Cardiac ventricle fibroblast (primary cell): ENCODE data around the gene PSD. TPM values are rescaled to one million over a fixed set of nuclear protein-coding genes. Genes with fewer than 3 reads are reported as not detected.

ENCODE experiments used
- total RNA-seq: library from RNA; depleted of rRNA; stranded (reverse); fragments of >200 nt; gene quantifications from 2 replicates; pipeline ENCODE4 v1.2.3, GENCODE V29; 2015

PSD gene
- 19.5 and 19.7 TPM in 2 replicates for total RNA-seq

GRCh38 chr10:102418622-102419268, at the start of gene PSD:
TSS of gene PSD (minus strand) at chr10:102418785. CDS start at chr10:102417038, 1,747 bp downstream.

GRCh38 chr10:102451105-102451969, 32.8 kb upstream of the PSD start, which contains the start of gene C10orf95:
TSS of gene C10orf95 (minus strand) at chr10:102451543. CDS start at chr10:102451093, 450 bp downstream.

GRCh38 chr10:102432162-102432950, 13.8 kb upstream of the PSD start, which contains the start of gene CUEDC2:
TSS of gene CUEDC2 (minus strand) at chr10:102432574. CDS start at chr10:102425188, 7,386 bp downstream.

GRCh38 chr10:102420714-102421506, 2.3 kb upstream of the PSD start, which contains the start of gene FBXL15:
TSS of gene FBXL15 (plus strand) at chr10:102420836. CDS start at chr10:102421130, 294 bp downstream.

GRCh38 chr10:102395400-102396316, 22.9 kb downstream of the PSD start, which contains the start of gene NFKB2:
TSS of gene NFKB2 (plus strand) at chr10:102395705. CDS start at chr10:102395960, 255 bp downstream.

Other genes starting within 250 kb of the PSD start
- 0.24 and 3.4 TPM in 2 replicates for gene ELOVL3, start 192.5 kb downstream of the PSD start, total RNA-seq
- 0.15 and 0.69 TPM in 2 replicates for gene PITX3, start 177.3 kb downstream of the PSD start, total RNA-seq
- 43.0 and 46.9 TPM in 2 replicates for gene GBF1, start 173.3 kb downstream of the PSD start, total RNA-seq
- 18.5 and 23.3 TPM in 2 replicates for gene NFKB2, start 23.1 kb downstream of the PSD start, total RNA-seq
- 14.0 and 16.9 TPM in 2 replicates for gene FBXL15, start 2.1 kb upstream of the PSD start, total RNA-seq
- gene CUEDC2, start 13.8 kb upstream of the PSD start, total RNA-seq = 73.0 and 77.3 TPM in 2 replicates
- gene C10orf95, start 32.8 kb upstream of the PSD start, total RNA-seq = not detected in 2 replicates
- gene ACTR1A, start 83.9 kb upstream of the PSD start, total RNA-seq = 69.9 and 73.5 TPM in 2 replicates
- 15.1 and 16.8 TPM in 2 replicates for gene SUFU, start 85.2 kb upstream of the PSD start, total RNA-seq
- 185 and 199 TPM in 2 replicates for gene TRIM8, start 225.7 kb upstream of the PSD start, total RNA-seq